ENCODE results near the gene PRDX6. TPM values are rescaled to one million over a fixed set of nuclear protein-coding genes. Genes with fewer than 3 reads are reported as not detected.
"Not testable (repeated sequence)": the region's sequence is repeated elsewhere in the genome, so short reads cannot be mapped to it uniquely, and the experiment has no call there.

The PRDX6 gene
- total RNA-seq, result 146 TPM

- DNase-seq (ENCODE audit: low spot score), result peak; percentile 88
Observed at GRCh38 chr1:173477286-173478093, at the start of gene PRDX6. Gene PRDX6 (plus strand): TSS chr1:173477335. CDS start chr1:173477398, 63 bp downstream.

- DNase-seq (ENCODE audit: low spot score), result peak; percentile 84
Observed at GRCh38 chr1:173429471-173430402, 47.4 kb upstream of the PRDX6 start.

GRCh38 chr1:173430677-173431303, 46.3 kb upstream of the PRDX6 start:
- DNase-seq (ENCODE audit: low spot score), result no peak

- DNase-seq (ENCODE audit: low spot score), result peak; percentile 92
Observed at GRCh38 chr1:173431304-173432045, 45.7 kb upstream of the PRDX6 start.

GRCh38 chr1:173432331-173432730, 44.8 kb upstream of the PRDX6 start:
- no peak for DNase-seq (ENCODE audit: low spot score)

- no peak for DNase-seq (ENCODE audit: low spot score)
Observed at GRCh38 chr1:173433751-173434326, 43.3 kb upstream of the PRDX6 start.

GRCh38 chr1:173436841-173437428, 40.2 kb upstream of the PRDX6 start:
- DNase-seq (ENCODE audit: low spot score), result no peak

GRCh38 chr1:173438675-173439074, 38.5 kb upstream of the PRDX6 start:
- no peak for DNase-seq (ENCODE audit: low spot score)

GRCh38 chr1:173440430-173440829, 36.7 kb upstream of the PRDX6 start:
- DNase-seq (ENCODE audit: low spot score), result no peak

- DNase-seq (ENCODE audit: low spot score), result no peak
Observed at GRCh38 chr1:173444757-173445156, 32.4 kb upstream of the PRDX6 start.

- DNase-seq (ENCODE audit: low spot score), result no peak
Observed at GRCh38 chr1:173445164-173445563, 32.0 kb upstream of the PRDX6 start.

- DNase-seq (ENCODE audit: low spot score), result no peak
Observed at GRCh38 chr1:173445656-173446055, 31.5 kb upstream of the PRDX6 start.

- DNase-seq (ENCODE audit: low spot score), result no peak
Observed at GRCh38 chr1:173447224-173447623, 29.9 kb upstream of the PRDX6 start.

GRCh38 chr1:173448945-173449344, 28.2 kb upstream of the PRDX6 start:
- DNase-seq (ENCODE audit: low spot score), result no peak

- no peak for DNase-seq (ENCODE audit: low spot score)
Observed at GRCh38 chr1:173451981-173452380, 25.2 kb upstream of the PRDX6 start.

GRCh38 chr1:173453982-173454381, 23.2 kb upstream of the PRDX6 start:
- DNase-seq (ENCODE audit: low spot score), result no peak

GRCh38 chr1:173454966-173455524, 22.1 kb upstream of the PRDX6 start:
- no peak for DNase-seq (ENCODE audit: low spot score)

GRCh38 chr1:173459885-173460284, 17.2 kb upstream of the PRDX6 start:
- DNase-seq (ENCODE audit: low spot score), result no peak

GRCh38 chr1:173462666-173463065, 14.5 kb upstream of the PRDX6 start:
- DNase-seq (ENCODE audit: low spot score), result not testable (repeated sequence)

GRCh38 chr1:173464185-173464584, 12.9 kb upstream of the PRDX6 start:
- DNase-seq (ENCODE audit: low spot score), result not testable (repeated sequence)

All from mucosa of gallbladder (tissue), 1 donor.